ENCODE data around the gene CAPSL.

DNA sequence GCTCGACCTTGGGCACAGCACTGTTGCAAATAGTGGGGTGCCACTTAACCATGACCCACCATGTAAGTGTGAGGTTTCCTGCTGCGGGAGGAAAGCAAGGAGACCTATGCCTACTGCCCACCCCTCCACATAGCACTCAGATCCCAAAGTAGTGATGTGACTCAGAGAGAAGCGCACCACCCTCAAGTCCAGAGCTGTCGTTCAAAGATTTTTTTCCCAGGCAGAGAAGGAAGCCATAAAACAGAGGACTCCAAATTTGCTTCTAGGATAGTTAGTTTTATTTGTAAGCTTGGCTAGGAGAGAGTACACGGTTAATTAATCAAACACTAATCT is 33.4 kb upstream of the CAPSL start:
- no peak for TF ChIP-seq POLR2AphosphoS5 (IDR thresholded peaks at IDR 0.05; ENCODE audit: low read depth)
- no peak for TF ChIP-seq CTCF (conservative IDR thresholded peaks at IDR 0.05; ENCODE audit: low read depth in 2 of 2)
